A549 (cell line): Measurements from ENCODE around the gene ADK.

ENCODE experiments used
- HMGXB4 ChIP-seq: fragments of 250-450 bp; sonication (Bioruptor Pico); IDR thresholded peaks from 2 replicates; pipeline ENCODE4 v1.5.0; 2021; ENCODE audit warnings: mild to moderate bottlenecking, moderate library complexity, borderline replicate concordance
- PHF8 ChIP-seq: fragments of 200-600 bp; sonication (generic); IDR thresholded peaks from 2 replicates; pipeline ENCODE4 v1.6.1; 2016; ENCODE audit warnings: low read depth, mild to moderate bottlenecking, antibody characterized with exemption, moderate library complexity, borderline replicate concordance
- RAD21 ChIP-seq, 2 experiments: fragments of >200 bp in 1 of 2; sonication (Bioruptor Twin) in 1 of 2; formaldehyde crosslinking in 1 of 2; IDR thresholded peaks in 1 of 2; conservative IDR thresholded peaks in 1 of 2; 2 replicates in 1 of 2; 3 replicates in 1 of 2; pipeline ENCODE4 v1.6.1; 2012 to 2018; ENCODE audit warnings: inconsistent platforms in 1 of 2

GRCh38 chr10:74165530-74165901 lies 14.5 kb downstream of the ADK start:
- TF ChIP-seq HMGXB4 (CRISPR knock-in tag) (no peak), PHF8 (no peak), RAD21 (conservative IDR thresholded peaks at IDR 0.05 in 1 of 2, IDR thresholded peaks at IDR 0.05 in 1 of 2) (no peak)
